NB4 (cell line): ENCODE data around the gene NRG4.

Experiments
- DNase-seq: peaks from one replicate; pipeline ENCODE4 v3.0.0; 2010; ENCODE audit warnings: low read depth
- H3K4me3 ChIP-seq: one replicate; pipeline ENCODE4 v1.5.1; 2011; ENCODE audit warnings: mild to moderate bottlenecking, low read depth, low read length, moderate library complexity
- MAX ChIP-seq: IDR thresholded peaks from 2 replicates; pipeline ENCODE4 v1.6.1; 2011; ENCODE audit warnings: low read depth, low read length
- MYC ChIP-seq: IDR thresholded peaks from 2 replicates; pipeline ENCODE4 v1.6.1; 2011; ENCODE audit warnings: low read depth, low read length
- POLR2A ChIP-seq: IDR thresholded peaks from 2 replicates; pipeline ENCODE4 v1.6.1; 2011; ENCODE audit warnings: mild to moderate bottlenecking; ENCODE audit not compliant: insufficient read length; ENCODE audit errors: extremely low read depth
- TF ChIP-seq, protein P1 (sequence below): IDR thresholded peaks from one replicate; pipeline ENCODE4 v1.5.1; 2012; ENCODE audit warnings: low read depth, low read length

Gene NRG4

DNA sequence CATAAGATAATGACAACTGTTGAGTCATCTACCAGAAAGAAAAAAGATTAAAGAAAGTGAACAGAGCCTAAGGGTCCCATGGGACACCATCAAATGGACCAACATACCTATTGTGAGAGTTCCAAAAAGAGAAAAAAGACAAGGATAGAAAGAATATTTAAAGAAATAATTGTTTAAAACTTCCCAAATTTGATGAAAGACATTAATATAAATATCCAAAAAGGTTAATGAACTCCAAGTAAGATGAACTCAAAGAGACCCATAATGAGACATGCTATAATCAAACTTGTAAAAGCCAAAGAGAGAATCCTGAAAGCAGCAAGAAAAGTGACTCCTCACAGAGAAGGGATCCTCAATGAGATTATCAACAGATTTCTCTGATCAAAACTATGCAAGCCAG is 8.9 kb downstream of the NRG4 start:
- DNase-seq, result no peak
- no peak for TF ChIP-seq MAX
- TF ChIP-seq, protein P1, sequence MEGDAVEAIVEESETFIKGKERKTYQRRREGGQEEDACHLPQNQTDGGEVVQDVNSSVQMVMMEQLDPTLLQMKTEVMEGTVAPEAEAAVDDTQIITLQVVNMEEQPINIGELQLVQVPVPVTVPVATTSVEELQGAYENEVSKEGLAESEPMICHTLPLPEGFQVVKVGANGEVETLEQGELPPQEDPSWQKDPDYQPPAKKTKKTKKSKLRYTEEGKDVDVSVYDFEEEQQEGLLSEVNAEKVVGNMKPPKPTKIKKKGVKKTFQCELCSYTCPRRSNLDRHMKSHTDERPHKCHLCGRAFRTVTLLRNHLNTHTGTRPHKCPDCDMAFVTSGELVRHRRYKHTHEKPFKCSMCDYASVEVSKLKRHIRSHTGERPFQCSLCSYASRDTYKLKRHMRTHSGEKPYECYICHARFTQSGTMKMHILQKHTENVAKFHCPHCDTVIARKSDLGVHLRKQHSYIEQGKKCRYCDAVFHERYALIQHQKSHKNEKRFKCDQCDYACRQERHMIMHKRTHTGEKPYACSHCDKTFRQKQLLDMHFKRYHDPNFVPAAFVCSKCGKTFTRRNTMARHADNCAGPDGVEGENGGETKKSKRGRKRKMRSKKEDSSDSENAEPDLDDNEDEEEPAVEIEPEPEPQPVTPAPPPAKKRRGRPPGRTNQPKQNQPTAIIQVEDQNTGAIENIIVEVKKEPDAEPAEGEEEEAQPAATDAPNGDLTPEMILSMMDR, result no peak
- no peak for TF ChIP-seq POLR2A
- TF ChIP-seq MYC, result no peak

GRCh38 chr15:75995611-75996010 is 16.6 kb downstream of the NRG4 start:
- no peak for DNase-seq
- no peak overlapping the region for H3K4me3 ChIP-seq
- TF ChIP-seq, protein P1, result no peak
- no peak for TF ChIP-seq MYC

More for the DNA sequence above, 8.9 kb downstream of the NRG4 start:
- H3K4me3 ChIP-seq, result no peak overlapping the region

- TF ChIP-seq MAX (no peak), MYC (no peak), POLR2A (no peak)
- TF ChIP-seq, protein P1, result no peak
- no peak overlapping the region for H3K4me3 ChIP-seq
- DNase-seq, result no peak
Observed at GRCh38 chr15:75994220-75994619, 18.0 kb downstream of the NRG4 start.

DNA sequence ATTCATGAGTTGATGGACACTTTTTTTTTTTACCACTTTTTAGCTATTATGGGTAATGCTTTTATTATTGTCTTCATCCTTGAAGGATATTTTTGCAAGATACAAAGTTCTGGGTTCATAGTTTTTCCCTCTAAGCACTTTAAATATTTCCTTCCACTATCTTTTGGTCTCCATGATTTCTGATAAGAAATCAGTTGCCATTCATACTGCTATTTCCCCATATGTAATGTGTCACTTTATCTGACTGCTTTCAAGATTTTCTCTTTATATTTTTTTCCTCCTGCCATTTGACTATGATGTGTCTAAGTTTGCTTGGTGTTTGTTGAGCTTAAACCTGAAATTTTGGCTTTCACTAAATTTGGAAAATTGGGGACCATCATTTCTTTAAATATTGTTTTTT is 19.3 kb downstream of the NRG4 start:
- TF ChIP-seq MAX (no peak), MYC (no peak)
- H3K4me3 ChIP-seq, result no peak overlapping the region
- no peak for DNase-seq

- no peak for DNase-seq
- TF ChIP-seq MYC (no peak), MAX (no peak), POLR2A (no peak)
- TF ChIP-seq, protein P1, result no peak
- no peak overlapping the region for H3K4me3 ChIP-seq
Observed at GRCh38 chr15:75989875-75990274, 22.3 kb downstream of the NRG4 start.

- TF ChIP-seq MAX (no peak), POLR2A (no peak), MYC (no peak)
- TF ChIP-seq, protein P1, result no peak
- no peak overlapping the region for H3K4me3 ChIP-seq
- DNase-seq, result no peak
Observed at GRCh38 chr15:75989045-75989444, 23.2 kb downstream of the NRG4 start.
